Keratinocyte (primary cell): ENCODE results near the gene IL11RA. TPM values are rescaled to one million over a fixed set of nuclear protein-coding genes. Genes with fewer than 3 reads are reported as not detected.

Experiments used
- DNase-seq: peaks from one replicate; pipeline ENCODE4 v3.0.0-alpha.2; 2011; ENCODE audit warnings: low read depth, missing footprints, low spot score
- FAIRE-seq: peaks from 2 replicates; lab custom pipeline; 2011; peaks lifted over from hg19 to GRCh38; lab: Jason Lieb, UNC
- H2AFZ ChIP-seq: 2 replicates; pipeline ENCODE4 v1.6.0; 2012; ENCODE audit warnings: low read length, control low read depth, inconsistent platforms; ENCODE audit not compliant: control insufficient read depth
- H3K27ac ChIP-seq: 2 replicates; pipeline ENCODE4 v1.5.1; 2011; ENCODE audit warnings: low read length; ENCODE audit not compliant: control insufficient read depth, insufficient read depth
- H3K27me3 ChIP-seq: 3 replicates; pipeline ENCODE4 v1.6.0; 2011; ENCODE audit warnings: low read length; ENCODE audit not compliant: control insufficient read depth, insufficient read depth; ENCODE audit errors: extremely low read depth
- H3K36me3 ChIP-seq, 2 experiments: 2 replicates in 1 of 2; 3 replicates in 1 of 2; pipeline ENCODE4 v1.5.1; 2011; ENCODE audit warnings: low read length in 2 of 2, mild to moderate bottlenecking in 1 of 2; ENCODE audit not compliant: control insufficient read depth in 2 of 2, insufficient read depth in 2 of 2; ENCODE audit errors: extremely low read depth in 1 of 2
- H3K4me1 ChIP-seq: 3 replicates; pipeline ENCODE4 v1.5.1; 2011; ENCODE audit warnings: low read length; ENCODE audit not compliant: control insufficient read depth, insufficient read depth; ENCODE audit errors: extremely low read depth
- H3K4me2 ChIP-seq: 3 replicates; pipeline ENCODE4 v1.6.0; 2011; ENCODE audit warnings: low read depth, low read length; ENCODE audit not compliant: control insufficient read depth, insufficient read depth; ENCODE audit errors: extremely low read depth
- H3K4me3 ChIP-seq, 3 experiments: fragments of 200-600 bp in 1 of 3; sonication (generic) in 1 of 3; 2 replicates in 2 of 3; 3 replicates in 1 of 3; pipeline ENCODE4 v1.5.1; 2011 to 2016; ENCODE audit warnings: low read length in 3 of 3, mild to moderate bottlenecking in 3 of 3, control low read depth in 2 of 3, inconsistent platforms in 1 of 3, low read depth in 1 of 3, mixed read lengths in 1 of 3, mixed run types in 1 of 3, moderate library complexity in 1 of 3; ENCODE audit not compliant: control insufficient read depth in 2 of 3, insufficient read depth in 2 of 3; ENCODE audit errors: extremely low read depth in 1 of 3
- H3K79me2 ChIP-seq: 2 replicates; pipeline ENCODE4 v1.6.0; 2012; ENCODE audit warnings: low read length; ENCODE audit not compliant: control insufficient read depth, insufficient read depth
- H3K9ac ChIP-seq: 3 replicates; pipeline ENCODE4 v1.6.0; 2011; ENCODE audit warnings: low read length; ENCODE audit not compliant: control insufficient read depth, insufficient read depth; ENCODE audit errors: extremely low read depth
- H3K9me1 ChIP-seq: 3 replicates; pipeline ENCODE4 v1.6.0; 2011; ENCODE audit warnings: low read length; ENCODE audit not compliant: control insufficient read depth, insufficient read depth; ENCODE audit errors: extremely low read depth
- H3K9me3 ChIP-seq: 2 replicates; pipeline ENCODE4 v1.5.1; 2012; ENCODE audit warnings: low read depth, low read length; ENCODE audit not compliant: control insufficient read depth
- H4K20me1 ChIP-seq: 3 replicates; pipeline ENCODE4 v1.6.0; 2011; ENCODE audit warnings: low read length; ENCODE audit not compliant: control insufficient read depth, insufficient read depth; ENCODE audit errors: extremely low read depth
- EZH2 ChIP-seq: IDR thresholded peaks from one replicate; pipeline ENCODE4 v1.6.1; 2012; ENCODE audit warnings: inconsistent platforms, mild to moderate bottlenecking, low read length, moderate library complexity
- dilution Hi-C: fragments of 300-500 bp; cut with MboI; formaldehyde crosslinking; loops from one replicate; pipeline ENCODE4 v1.7.0; 2020; ENCODE audit warnings: low sequenced_read_pairs; ENCODE audit not compliant: extremely low pct_ligation_motif_present
- polyA plus RNA-seq, 5 experiments: library from polyadenylated mRNA; depleted of rRNA in 3 of 5; stranded (reverse) in 3 of 5; stranded (forward) in 1 of 5; unstranded in 1 of 5; fragments of >200 nt; gene quantifications; 1 replicate in 1 of 5; 2 replicates in 3 of 5; 3 replicates in 1 of 5; pipeline versions ENCODE4 v1.2.1 to v1.2.3, GENCODE V29; 2011 to 2012; ENCODE audit warnings: missing spikeins in 2 of 5, low read depth in 1 of 5, low replicate concordance in 1 of 5
- TF ChIP-seq, protein P1 (sequence below), 3 experiments: IDR thresholded peaks in 1 of 3; conservative IDR thresholded peaks in 1 of 3; optimal IDR thresholded peaks in 1 of 3; 2 replicates in 2 of 3; 3 replicates in 1 of 3; pipeline versions ENCODE3 to v1.5.1; 2011; ENCODE audit warnings: low read length in 3 of 3, mild to moderate bottlenecking in 3 of 3, moderate library complexity in 2 of 3, control low read depth in 1 of 3, inconsistent platforms in 1 of 3; ENCODE audit not compliant: insufficient read depth in 2 of 3; ENCODE audit errors: extremely low read depth in 1 of 3

The IL11RA gene
- polyA plus RNA-seq, 1 donor (not counting 4 experiments of a cell fraction or from before 2014, with no cell fraction given) = 3.1 TPM

DNA sequence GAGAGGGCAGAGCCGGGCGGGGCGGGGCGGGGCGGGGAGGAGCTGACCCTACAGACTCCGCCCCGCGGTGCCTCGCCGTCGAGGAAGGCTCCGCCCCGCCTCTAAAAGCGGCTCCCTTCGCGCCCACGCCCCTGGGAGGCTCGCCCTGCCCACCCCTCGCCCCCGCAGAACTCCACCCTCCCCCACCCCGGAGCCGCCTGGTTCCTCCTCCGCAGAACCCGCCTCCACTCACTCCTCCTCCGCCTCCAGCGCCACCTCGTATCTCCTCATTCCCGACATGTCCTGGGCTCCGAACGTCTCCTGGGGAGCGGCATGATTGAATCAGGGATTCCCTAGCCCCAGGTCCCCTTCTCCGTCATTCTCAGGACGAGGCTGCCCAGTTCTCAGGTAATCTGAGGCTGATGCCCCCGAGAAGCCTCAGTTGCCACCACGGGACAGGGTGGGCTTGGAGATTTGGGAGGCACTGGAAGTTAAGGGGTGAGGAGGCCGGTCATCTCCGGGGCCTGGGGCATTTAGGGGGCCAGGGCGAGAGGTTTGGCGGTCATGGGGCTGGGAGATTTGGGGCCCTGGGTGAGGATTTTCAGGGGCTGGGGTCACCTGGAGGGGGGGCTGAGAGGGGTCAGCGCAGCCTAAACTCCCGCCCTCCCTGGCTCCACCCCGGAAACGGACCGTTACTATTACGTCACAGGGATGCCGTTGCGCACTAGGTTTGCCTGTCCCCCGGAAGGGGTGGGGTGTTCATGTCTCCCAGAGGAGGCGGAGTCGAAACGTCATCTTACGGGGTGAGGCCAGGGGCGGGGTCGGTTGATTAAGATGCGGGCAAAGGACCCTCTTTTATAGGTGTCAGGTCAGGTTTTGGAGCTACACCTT lies 13.6 kb downstream of the IL11RA start:
- H4K20me1 ChIP-seq = peaks cover 2% of the 10 kb centered on the region
- DNase-seq = peak; percentile 77
- H3K36me3 ChIP-seq = peaks cover 0 to 11% of the 10 kb centered on the region in 2 experiments
- H3K27ac ChIP-seq = peak overlapping the region; percentile 97
- peak overlapping the region; percentile 95 for H3K9ac ChIP-seq
- H3K4me2 ChIP-seq = peak overlapping the region; percentile 99
- dilution Hi-C loops = no loop called here
- peaks cover 44% of the 10 kb centered on the region for H3K4me1 ChIP-seq
- FAIRE-seq = peak; percentile 96
- H3K9me1 ChIP-seq = peaks cover 5% of the 10 kb centered on the region
- H3K79me2 ChIP-seq = peaks cover 31% of the 10 kb centered on the region
- H2AFZ ChIP-seq = peak overlapping the region; percentile 92
- H3K9me3 ChIP-seq = no peaks in the 10 kb centered on the region
- H3K4me3 ChIP-seq = peak overlapping the region; percentile 77 to 90 (median 88)
- TF ChIP-seq EZH2 = no peak
- TF ChIP-seq, protein P1, sequence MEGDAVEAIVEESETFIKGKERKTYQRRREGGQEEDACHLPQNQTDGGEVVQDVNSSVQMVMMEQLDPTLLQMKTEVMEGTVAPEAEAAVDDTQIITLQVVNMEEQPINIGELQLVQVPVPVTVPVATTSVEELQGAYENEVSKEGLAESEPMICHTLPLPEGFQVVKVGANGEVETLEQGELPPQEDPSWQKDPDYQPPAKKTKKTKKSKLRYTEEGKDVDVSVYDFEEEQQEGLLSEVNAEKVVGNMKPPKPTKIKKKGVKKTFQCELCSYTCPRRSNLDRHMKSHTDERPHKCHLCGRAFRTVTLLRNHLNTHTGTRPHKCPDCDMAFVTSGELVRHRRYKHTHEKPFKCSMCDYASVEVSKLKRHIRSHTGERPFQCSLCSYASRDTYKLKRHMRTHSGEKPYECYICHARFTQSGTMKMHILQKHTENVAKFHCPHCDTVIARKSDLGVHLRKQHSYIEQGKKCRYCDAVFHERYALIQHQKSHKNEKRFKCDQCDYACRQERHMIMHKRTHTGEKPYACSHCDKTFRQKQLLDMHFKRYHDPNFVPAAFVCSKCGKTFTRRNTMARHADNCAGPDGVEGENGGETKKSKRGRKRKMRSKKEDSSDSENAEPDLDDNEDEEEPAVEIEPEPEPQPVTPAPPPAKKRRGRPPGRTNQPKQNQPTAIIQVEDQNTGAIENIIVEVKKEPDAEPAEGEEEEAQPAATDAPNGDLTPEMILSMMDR (optimal IDR thresholded peaks at IDR 0.05 in 1 of 3, IDR thresholded peaks at IDR 0.05 in 1 of 3, conservative IDR thresholded peaks at IDR 0.05 in 1 of 3; ENCODE audit: extremely low read depth in 1 of 3, insufficient read depth in 2 of 3, low read length in 3 of 3) = no peak
- H3K27me3 ChIP-seq = no peaks in the 10 kb centered on the region

DNA sequence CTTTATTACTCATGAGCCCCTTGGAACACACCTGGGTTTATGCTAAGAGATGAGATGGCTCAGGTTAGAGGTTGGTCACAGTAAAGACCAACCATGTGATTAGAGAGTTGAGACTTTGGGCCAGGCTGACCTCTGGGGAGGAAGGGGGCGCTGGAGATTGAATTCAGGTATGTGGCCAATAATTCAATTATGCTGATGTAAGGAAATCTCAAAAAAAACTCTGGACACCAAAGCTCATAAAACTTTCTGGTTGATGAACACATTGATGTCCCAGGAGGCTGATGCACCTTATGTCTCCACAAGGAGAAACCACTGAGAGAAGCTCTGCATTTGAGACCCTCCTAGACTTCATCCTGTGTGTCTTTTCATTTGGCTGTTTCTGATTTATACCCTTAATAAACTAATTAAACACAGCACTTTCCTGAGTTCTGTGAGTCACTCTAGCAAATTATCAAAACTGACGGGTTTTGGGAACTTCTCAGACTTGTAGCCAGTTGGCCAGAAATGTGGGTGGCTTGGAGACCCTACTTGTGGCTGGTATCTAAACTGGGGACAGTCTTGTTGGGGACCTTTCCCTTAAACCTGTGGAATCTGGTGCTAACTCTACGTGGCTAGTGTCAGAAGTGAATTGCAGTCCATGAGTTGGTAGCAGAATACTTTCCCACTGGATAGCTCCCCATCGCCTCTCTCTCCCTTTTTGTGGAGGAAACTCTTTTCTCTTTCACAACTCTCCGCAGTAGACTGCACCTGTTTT lies 18.0 kb downstream of the IL11RA start:
- Histone ChIP-seq H3K4me2 (no peak overlapping the region), H3K79me2 (peaks cover 31% of the 10 kb centered on the region), H3K27ac (no peak overlapping the region), H3K4me3 (no peak overlapping the region), H3K9me3 (no peaks in the 10 kb centered on the region), H3K27me3 (no peaks in the 10 kb centered on the region), H2AFZ (no peak overlapping the region), H3K9ac (no peak overlapping the region), H3K4me1 (peaks cover 5% of the 10 kb centered on the region), H3K9me1 (peaks cover 5% of the 10 kb centered on the region), H3K36me3 (peaks cover 0 to 11% of the 10 kb centered on the region in 2 experiments), H4K20me1 (peaks cover 2% of the 10 kb centered on the region)
- dilution Hi-C loops = no loop called here
- FAIRE-seq = no peak
- no peak for TF ChIP-seq EZH2
- TF ChIP-seq, protein P1 (optimal IDR thresholded peaks at IDR 0.05 in 1 of 3, IDR thresholded peaks at IDR 0.05 in 1 of 3, conservative IDR thresholded peaks at IDR 0.05 in 1 of 3; ENCODE audit: extremely low read depth in 1 of 3, insufficient read depth in 2 of 3, low read length in 3 of 3) = no peak
- DNase-seq = no peak
